Neural crest cell (in vitro differentiated cells): ENCODE data around the gene CEBPE. TPM values are rescaled to one million over a fixed set of nuclear protein-coding genes. Genes with fewer than 3 reads are reported as not detected.
A peak's percentile ranks its signal among the peaks of the same experiment; 100 is the strongest.
"Not testable (repeated sequence)": the region's sequence is repeated elsewhere in the genome, so short reads cannot be mapped to it uniquely, and the experiment has no call there.

Source experiments
- DNase-seq: peaks from one replicate; pipeline ENCODE4 v3.0.0; 2021; ENCODE audit warnings: low read depth, mixed read lengths, low spot score
- H3K27ac Mint-ChIP-seq: one replicate; pipeline ENCODE4 v1.8.0; 2021; ENCODE audit warnings: mild to moderate bottlenecking, mixed read lengths; ENCODE audit not compliant: unreplicated experiment
- H3K27me3 Mint-ChIP-seq: 2 replicates; pipeline ENCODE4 v1.8.0; 2021; ENCODE audit warnings: low read depth, mild to moderate bottlenecking, mixed read lengths
- H3K36me3 Mint-ChIP-seq: 2 replicates; pipeline ENCODE4 v1.8.0; 2021; ENCODE audit warnings: low read depth, mild to moderate bottlenecking, mixed read lengths
- H3K4me1 Mint-ChIP-seq: 2 replicates; pipeline ENCODE4 v1.8.0; 2021; ENCODE audit warnings: mixed read lengths
- H3K4me3 Mint-ChIP-seq: one replicate; pipeline ENCODE4 v1.8.0; 2021; ENCODE audit warnings: mild to moderate bottlenecking, mixed read lengths
- H3K9me3 Mint-ChIP-seq: 2 replicates; pipeline ENCODE4 v1.8.0; 2021; ENCODE audit warnings: mixed read lengths
- total RNA-seq: library from RNA; stranded (reverse); gene quantifications from 2 replicates; pipeline ENCODE4 v1.2.1, GENCODE V29; 2021
- TF ChIP-seq, protein P1 (sequence below): fragments of 200-600 bp; sonication (generic); conservative IDR thresholded peaks from 2 replicates; pipeline ENCODE4 v1.5.0; 2021; ENCODE audit warnings: antibody characterized with exemption, mild to moderate bottlenecking

The CEBPE gene
- total RNA-seq, 1 donor from 2014 or later = not detected

DNA sequence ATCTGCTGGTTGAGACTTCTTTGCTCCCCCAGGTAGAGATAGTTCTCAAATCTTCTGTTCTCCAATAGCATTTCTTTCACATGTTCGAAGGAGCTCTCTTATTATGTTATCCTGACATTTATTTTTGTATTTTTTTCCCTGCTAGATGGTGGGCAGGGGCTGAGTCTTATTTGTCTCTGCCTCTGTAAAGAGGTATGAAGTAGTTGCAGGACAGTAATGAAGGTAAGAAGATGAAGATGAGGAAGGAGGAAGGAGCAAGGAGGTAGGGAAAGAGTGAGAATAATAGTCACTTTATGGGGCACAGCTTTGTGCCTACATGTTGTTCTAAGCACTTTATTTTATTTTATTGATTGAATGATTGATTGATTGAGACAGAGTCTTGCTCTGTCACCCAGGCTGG lies 9.3 kb downstream of the CEBPE start:
- Mint-ChIP-seq H3K4me3 (no peak overlapping the region), H3K27ac (no peak overlapping the region), H3K4me1 (peaks cover 12% of the 10 kb centered on the region), H3K36me3 (no peaks in the 10 kb centered on the region), H3K9me3 (no peaks in the 10 kb centered on the region), H3K27me3 (peaks cover 1% of the 10 kb centered on the region)
- TF ChIP-seq, protein P1, sequence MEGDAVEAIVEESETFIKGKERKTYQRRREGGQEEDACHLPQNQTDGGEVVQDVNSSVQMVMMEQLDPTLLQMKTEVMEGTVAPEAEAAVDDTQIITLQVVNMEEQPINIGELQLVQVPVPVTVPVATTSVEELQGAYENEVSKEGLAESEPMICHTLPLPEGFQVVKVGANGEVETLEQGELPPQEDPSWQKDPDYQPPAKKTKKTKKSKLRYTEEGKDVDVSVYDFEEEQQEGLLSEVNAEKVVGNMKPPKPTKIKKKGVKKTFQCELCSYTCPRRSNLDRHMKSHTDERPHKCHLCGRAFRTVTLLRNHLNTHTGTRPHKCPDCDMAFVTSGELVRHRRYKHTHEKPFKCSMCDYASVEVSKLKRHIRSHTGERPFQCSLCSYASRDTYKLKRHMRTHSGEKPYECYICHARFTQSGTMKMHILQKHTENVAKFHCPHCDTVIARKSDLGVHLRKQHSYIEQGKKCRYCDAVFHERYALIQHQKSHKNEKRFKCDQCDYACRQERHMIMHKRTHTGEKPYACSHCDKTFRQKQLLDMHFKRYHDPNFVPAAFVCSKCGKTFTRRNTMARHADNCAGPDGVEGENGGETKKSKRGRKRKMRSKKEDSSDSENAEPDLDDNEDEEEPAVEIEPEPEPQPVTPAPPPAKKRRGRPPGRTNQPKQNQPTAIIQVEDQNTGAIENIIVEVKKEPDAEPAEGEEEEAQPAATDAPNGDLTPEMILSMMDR = no peak
- DNase-seq = no peak

DNA sequence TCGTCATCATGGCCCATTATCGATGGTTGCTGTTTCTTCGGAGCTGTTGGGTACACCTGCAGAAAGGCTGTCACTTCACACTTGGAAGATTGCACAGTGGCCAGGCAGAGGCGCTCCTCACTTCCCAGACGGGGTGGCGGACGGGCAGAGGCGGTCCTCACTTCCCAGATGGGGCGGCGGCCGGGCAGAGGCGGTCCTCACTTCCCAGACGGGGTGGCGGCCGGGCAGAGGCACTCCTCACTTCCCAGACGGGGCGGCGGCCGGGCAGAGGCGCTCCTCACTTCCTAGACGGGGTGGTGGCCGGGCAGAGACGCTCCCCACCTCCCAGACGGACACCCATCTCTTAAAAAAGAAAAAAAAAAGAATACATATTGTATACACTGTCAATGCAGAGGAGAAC lies 10.9 kb downstream of the CEBPE start:
- H3K36me3 Mint-ChIP-seq, H3K27ac Mint-ChIP-seq, H3K9me3 Mint-ChIP-seq, H3K4me1 Mint-ChIP-seq, H3K27me3 Mint-ChIP-seq, DNase-seq, H3K4me3 Mint-ChIP-seq: not testable (repeated sequence)

DNA sequence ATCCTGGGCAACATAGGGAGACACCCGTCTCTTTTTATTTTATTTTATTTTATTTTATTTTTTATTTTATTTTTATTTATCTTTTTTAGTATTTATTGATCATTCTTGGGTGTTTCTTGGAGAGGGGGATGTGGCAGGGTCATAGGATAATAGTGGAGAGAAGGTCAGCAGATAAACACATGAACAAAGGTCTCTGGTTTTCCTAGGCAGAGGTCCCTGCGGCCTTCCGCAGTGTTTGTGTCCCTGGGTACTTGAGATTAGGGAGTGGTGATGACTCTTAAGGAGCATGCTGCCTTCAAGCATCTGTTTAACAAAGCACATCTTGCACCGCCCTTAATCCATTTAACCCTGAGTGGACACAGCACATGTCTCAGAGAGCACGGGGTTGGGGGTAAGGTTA lies 11.4 kb downstream of the CEBPE start:
- not testable (repeated sequence) for H3K4me1 Mint-ChIP-seq, H3K36me3 Mint-ChIP-seq, H3K4me3 Mint-ChIP-seq, H3K27ac Mint-ChIP-seq, H3K9me3 Mint-ChIP-seq, DNase-seq
- H3K27me3 Mint-ChIP-seq = peaks cover 13% of the 10 kb centered on the region

DNA sequence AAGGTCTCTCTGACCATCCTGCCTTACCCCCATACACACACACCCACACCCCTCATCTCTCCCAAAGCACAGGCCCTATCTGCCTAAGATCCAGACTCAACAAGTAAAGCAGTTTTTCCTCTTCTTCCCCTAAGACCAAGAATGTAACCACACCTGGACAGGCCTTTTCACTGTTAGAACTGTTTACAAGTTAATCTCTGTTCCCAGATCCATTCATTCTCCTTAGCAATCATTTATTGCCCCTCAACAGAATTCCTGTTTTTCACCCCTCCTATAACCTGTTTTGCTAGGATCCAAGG lies 12.4 kb downstream of the CEBPE start:
- peaks cover 13% of the 10 kb centered on the region for H3K27me3 Mint-ChIP-seq
- no peak overlapping the region for H3K27ac Mint-ChIP-seq
- H3K4me3 Mint-ChIP-seq = no peak overlapping the region

DNA sequence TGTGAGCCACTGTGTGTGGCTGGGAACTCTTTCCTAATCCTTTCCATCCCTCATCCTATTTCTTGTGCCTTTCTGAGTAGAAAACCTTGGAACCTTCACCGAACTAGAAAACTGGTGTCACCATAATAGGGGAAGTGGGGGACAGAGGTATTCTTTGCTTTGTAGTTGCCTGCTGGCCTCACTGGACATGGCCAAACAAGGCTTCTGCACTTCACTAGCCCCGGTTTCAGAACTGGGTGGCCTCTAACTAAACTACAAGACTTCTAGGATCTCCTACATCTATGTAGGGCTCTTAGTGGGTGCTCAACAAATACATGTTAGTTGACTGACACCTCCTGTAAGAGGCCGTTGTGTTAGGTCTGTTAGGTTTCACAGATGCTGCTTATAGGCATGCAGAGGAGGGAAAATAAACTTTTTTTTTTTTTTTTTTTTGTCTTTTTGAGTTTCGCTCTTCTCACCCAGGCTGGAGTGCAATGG lies 13.7 kb downstream of the CEBPE start:
- no peak overlapping the region for H3K4me3 Mint-ChIP-seq
- H3K9me3 Mint-ChIP-seq = no peaks in the 10 kb centered on the region
- H3K27ac Mint-ChIP-seq = no peak overlapping the region
- peaks cover 13% of the 10 kb centered on the region for H3K27me3 Mint-ChIP-seq
- TF ChIP-seq, protein P1 = no peak
- H3K4me1 Mint-ChIP-seq = peaks cover 9% of the 10 kb centered on the region
- DNase-seq = no peak
- no peaks in the 10 kb centered on the region for H3K36me3 Mint-ChIP-seq

More for the DNA sequence above, 12.4 kb downstream of the CEBPE start:
- TF ChIP-seq, protein P1 = no peak
- no peaks in the 10 kb centered on the region for H3K36me3 Mint-ChIP-seq
- peaks cover 9% of the 10 kb centered on the region for H3K4me1 Mint-ChIP-seq
- no peaks in the 10 kb centered on the region for H3K9me3 Mint-ChIP-seq
- DNase-seq = no peak

DNA sequence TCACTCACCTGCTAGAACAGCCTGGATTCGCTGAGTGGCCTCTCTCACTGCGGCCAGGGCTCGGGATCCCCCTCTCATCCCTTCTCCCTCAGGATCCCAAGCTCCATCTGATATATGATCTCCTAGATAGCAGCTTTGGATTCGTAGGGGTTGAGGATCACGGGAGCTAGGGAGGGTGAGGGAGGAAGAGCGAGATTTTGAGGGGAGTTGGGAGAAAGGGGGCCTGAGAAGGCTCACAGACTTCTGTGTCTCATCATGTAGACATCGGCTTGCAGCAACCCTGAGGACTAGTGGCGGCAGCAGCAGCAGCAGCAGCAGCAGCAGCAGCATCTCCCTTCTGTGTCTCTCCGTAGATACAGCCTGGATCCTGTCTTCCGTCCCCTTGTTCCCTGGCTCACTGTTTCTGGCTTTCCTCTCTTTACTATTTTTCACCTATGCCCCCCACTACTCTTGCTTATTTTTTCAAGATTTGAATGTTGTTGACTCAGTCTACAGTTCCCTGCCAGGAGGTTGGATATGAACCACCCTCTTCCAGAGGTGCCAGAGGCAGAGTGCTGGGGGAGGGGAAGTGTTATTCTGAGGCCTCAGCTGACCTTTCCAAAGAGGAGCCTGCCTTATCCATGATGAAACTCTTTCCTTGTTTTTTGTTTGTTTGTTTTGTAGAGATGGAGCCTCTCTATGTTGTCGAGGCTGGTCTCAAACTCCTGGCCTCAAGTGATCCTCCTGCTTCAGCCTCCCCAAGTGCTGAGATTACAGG lies 14.3 kb downstream of the CEBPE start, which contains the start of gene CIROP:
TSS of gene CIROP (minus strand) at position 399 of the 757 bp plus-strand sequence. CDS start at position 330, 69 bp downstream.
- H3K4me3 Mint-ChIP-seq = no peak within 1 kb of the TSS

More for the DNA sequence above, 14.3 kb downstream of the CEBPE start, which contains the start of gene CIROP:
- peak within 1 kb of the TSS; percentile 5 for H3K27ac Mint-ChIP-seq
- no peak for DNase-seq
- H3K27me3 Mint-ChIP-seq = peaks cover 13% of the 10 kb centered on the region
- no peaks in the 10 kb centered on the region for H3K9me3 Mint-ChIP-seq
- peaks cover 9% of the 10 kb centered on the region for H3K4me1 Mint-ChIP-seq
- TF ChIP-seq, protein P1 = no peak
- H3K36me3 Mint-ChIP-seq = no peaks in the 10 kb centered on the region
